Globus pallidus (tissue), 1 donor: ENCODE measurements around the gene RAB24.

Experiments
- DNase-seq: peaks from one replicate; pipeline ENCODE4 v3.0.0-alpha.2; 2015; ENCODE audit warnings: low spot score

The RAB24 gene

DNA sequence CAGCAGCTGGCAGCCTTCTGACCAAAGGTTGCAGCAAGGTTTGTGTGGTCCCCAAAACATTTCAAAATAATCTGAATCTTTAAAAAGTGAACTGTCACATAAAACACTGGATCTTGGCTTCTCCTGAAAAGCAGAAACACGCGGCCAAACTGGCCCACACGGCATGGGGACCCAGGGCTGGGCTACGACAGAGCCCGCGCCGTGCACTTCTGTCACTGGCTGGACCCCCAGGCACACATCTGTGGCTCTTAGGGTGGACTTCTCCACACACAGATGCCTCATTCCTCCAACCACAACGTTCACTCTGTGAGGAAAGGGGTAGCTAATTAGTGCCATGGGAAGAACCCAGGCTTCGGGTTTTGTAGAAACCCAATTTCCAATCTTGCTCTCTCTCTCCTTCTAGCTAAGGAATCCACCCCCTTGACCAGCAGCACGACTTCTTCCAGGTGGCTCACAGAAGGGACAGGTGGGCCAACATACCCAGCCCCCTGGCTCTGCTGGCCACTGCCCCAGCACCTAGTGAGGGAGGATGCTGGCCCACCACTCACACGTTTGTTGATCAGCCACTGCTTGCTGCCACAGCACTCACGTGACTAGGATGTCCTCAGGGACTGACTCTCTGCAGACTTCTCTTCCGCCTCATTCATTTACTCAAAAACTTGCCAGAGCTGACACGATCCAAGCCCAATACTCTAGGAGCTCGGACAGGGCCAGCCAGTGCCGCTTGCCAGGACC lies 30.1 kb upstream of the RAB24 start:
- no peak for DNase-seq

DNA sequence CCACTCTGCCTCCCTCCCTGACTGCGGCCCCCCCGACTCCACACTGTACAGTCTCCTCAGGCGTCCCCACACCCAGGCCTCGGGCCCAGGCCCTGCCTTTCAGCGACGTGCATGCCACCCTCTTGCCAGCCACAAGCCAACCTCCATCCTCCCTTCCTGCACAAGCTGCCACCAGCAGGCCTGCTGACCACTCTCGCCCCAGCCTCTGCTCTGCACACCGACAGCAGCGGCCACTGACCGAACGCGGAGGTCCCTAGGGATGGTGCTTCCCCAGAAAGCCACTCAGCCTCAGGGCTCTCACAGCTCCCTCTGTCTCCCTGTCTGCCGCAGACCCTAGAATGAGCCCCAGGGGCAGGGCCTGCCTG lies 29.4 kb upstream of the RAB24 start:
- no peak for DNase-seq

DNA sequence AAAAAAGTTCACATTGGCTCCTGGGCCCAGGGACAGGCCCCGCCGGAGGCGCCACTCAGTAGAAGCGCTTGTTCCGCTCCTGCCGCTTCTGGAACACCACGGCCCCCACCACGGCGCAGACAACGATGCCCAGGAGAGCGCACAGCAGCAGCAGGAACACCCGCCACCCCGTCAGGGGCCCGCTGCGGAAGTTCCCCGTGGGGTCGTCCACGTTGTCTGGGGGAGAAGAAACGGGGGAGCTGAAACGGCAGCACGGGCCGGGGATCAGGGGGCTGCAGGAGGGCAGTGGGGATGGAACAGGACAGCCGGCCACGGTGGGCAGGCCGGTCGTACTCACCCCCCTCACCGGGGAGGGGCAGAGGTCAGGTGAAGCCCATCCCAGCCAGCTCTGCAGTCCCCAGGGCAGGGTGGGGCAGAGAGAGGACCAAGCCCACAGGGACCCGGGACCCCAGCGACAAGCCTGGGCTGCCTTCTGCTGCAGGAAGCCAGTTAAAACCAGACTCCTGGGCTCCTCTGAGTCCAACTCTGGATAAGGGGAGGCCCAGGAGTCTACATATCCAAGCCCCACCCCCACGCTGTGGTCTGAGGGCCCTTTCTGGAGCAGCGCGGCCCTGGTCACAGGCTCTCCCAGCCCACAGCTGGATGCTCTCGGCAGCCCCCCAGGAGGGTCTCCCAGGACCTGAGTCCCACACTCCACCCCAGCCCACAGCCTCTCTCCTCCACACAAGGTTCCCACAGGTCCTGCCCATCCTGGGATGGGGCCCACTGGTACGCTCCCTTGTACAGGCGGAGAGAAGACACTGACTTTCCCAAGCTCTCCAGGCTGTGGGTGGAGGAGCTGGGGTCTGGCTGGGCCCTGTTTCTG lies 28.7 kb upstream of the RAB24 start:
- DNase-seq, result no peak

DNA sequence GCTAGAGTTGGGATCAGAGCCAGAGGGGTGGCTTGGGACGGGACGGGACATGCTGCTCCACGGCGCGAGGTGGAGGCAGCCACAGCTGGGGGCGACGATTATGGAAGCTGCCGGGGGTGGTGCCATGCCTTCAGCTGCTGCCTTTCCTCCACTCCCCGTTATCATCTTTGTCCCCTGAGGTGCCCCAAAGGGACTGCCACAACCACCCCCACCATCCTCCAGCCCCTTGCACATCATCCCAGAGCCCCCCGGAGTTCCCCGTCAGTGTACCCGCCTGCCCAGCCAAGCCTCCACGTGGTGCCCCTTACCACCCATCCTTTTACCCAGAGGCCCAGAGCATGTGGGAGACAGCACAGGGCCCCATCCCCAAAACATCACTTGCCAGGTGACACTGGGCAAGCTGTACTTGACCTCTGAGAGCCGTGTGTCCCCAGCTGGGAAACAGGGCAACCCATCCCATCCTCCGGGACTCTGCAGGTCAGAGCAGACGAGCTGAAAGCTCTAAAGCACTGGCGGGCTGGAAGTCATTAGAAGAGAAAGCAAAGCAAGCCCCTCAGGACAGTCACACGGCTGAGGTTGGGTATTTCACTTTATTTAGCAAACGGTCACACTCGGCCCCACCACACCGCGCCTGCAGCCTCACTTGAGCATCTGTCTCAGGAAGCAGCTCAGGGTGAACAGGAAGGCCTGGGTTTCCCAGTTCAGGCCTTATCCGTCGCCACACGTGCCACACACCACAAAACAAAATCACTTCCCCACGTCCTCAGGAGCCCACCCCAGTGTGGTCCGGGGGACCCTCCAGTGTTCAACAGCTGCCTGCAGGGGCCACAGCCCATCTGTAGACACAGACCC lies 27.7 kb upstream of the RAB24 start:
- DNase-seq, result no peak

DNA sequence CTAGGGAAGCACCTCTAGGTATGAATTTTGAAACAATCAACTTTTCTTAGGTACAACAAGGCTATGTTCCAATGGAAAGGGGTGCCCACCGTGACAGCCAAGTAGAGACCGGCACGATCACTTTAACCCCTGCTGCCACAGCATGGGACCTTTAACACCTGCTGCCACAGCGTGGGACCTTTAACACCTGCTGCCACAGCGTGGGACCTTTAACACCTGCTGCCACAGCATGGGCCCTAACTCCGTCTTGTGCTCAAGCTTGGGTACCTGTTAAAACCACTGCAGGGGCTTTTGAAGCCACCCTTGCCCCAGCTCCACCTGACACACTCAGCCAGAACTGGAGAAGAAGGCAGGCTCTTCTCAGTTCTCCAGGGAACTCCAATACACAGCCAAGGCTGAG lies 26.4 kb upstream of the RAB24 start:
- DNase-seq, result no peak

DNA sequence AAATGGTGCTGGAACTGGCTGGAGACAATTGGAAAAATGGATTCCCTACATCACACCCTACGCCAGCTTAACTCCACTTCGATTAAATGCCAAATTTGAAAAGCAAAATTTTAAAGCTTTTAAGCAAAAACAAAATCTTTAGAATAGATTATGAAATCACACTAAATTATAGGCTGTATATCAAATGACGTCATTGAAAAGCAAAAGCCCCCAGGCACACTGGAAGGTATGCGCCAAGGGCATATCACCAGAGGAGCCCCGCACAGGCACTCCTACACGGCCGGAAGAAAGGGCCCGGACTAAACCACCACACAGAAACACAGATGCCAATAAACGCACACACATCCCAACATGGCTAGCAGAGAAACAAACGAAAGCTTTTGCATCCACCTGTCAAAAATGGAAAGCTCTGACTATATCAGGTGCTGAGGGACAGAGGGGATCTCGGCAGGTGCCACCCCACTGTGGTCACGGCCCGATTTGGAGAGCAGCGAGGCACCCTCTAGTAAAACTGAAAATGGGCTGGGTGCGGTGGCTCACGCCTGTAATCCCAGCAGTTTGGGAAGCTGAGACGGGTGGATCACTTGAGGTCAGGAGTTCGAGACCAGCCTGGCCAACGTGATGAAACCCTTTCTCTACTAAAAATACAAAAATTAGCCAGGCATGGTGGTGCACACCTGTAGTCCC lies 25.2 kb upstream of the RAB24 start:
- no peak for DNase-seq

DNA sequence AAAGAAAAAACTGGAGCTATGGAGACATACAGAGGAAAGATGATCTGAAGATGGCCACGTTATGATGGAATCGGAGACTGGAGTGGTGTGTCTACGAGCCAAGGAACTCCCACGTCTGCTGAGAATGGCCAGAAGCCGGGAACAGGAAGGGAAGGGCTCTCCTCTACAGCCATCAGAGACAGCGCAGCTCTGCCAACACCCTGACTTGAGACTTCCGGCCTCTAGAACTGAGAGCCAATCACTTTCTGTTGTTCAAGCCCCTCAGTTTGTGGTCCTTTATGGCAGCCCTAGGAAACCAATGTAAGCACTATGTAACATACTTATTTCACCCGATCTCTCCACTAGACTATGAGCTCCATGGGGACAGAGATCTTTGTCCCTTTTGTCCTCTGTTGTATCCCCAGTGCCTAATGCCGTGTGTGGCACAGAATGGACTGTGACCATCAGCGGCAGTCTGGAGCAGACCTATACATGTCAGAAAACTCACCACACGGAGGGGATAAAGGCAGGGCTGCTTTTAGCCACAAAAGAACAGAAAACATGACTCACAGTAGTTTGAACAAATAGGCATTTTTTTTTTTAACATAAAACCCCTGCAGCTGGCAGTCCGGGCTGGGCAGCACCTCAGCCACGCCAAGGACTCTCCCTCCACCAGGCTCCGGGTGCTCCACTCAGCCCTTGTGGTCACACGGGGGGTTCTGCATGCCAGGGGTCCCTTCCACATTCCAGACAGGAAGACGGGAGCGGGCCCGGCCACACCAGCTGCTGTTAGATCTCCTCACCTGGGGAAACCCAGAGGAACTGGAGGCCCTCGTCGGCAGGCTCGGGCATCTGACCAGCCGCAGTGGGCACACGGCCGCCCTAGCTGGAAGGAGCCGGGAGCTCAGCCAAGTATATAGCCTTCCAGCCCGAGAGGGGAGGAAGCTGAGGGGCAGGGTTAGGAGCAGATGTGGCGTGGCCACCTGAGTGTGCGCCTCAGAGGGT lies 24.3 kb upstream of the RAB24 start:
- DNase-seq, result no peak

DNA sequence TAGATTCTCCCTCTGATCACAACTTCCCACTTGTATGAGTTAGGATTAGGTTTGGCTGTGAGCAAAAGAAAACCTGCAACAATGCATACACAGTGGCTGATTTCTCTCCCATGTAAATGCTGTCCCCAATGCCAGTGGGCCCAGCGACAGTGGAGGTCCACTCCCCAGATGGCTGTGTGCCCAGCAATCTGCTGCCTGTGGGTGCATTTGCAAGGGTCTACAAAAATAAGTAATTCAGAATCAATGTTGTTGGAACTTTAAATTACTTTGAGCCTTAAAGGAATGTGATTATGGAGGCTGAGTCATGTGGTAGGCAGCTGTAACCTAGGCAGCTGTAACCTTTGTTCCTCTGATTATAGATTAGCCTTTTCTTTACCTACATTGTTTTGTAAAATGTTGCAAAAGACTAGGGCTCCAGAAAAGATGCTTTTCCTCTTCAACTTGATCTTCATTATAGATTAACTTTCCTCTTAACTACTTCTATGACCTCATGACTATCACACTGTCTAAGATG lies 22.4 kb upstream of the RAB24 start:
- DNase-seq, result no peak

DNA sequence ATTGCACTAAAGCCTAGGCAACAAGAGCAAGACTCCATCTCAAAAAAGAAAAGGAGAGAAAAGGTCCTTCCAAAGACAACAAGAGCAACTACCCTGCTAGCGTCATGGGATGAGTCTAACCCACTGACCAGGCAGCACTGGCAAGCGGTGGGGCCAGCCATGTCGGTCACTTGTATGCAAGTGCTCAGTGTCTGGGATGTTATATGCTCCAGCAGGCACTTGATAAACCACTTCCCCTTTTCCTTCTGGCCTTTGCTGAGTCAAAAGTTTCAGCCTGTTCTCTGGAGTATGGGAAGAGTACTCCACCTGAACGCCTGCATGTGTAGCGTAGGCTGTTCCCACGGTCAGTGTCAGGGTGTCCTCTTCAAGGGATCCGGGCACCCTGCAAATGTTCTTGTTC lies 17.4 kb upstream of the RAB24 start:
- DNase-seq, result peak; percentile 31

DNA sequence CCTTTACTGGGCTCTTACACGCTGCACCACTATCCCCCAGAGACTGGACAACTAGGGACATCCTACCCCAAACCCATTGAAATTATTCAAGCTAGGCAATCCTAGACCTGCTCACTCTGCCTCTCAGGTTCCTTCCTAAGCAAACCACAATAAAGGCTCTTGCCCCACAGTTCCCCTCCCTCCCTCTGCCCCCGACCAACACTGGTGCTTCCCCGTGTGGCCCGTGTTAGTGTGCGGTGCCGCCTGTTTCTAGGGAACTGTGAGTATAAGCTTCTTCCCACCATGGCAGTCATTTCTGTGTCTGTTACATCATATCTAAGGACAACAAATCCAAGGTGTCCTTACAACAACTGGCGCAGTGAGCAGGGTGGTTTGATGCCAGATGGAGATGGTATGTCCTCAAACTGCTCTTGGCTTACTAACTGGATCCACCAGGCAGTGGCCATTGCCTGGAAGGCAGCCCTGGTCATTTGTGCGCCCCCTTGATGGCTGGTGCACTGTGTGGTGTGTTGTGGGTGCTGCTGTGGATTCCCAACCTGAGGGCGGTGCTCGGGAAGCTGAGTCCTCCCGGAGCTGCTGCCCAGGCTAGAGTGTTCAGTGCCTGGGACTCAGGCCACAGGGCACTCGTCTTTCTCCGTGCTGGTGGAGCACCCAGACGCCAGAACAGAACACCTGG lies 16.5 kb upstream of the RAB24 start:
- DNase-seq, result no peak

DNA sequence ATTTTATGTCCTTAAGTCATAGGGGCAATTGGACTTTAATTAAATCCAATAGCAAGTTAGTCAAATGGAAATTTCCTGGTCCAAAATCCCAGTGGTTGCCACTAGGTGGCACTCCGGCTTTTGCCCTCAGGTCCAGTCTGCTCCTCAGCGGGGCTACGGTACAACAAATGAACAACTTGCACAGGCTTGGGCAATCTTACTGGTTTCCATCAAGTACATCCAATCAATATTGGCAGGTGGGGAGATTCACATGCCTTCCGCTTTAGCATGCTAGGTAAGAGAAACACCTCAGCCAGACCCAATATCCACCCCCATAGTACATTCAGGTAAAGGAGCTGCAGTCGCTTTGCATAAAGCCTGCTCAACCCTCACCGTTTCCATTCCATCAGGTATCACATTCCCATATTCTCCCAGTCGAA lies 14.4 kb upstream of the RAB24 start:
- DNase-seq, result peak; percentile 56

DNA sequence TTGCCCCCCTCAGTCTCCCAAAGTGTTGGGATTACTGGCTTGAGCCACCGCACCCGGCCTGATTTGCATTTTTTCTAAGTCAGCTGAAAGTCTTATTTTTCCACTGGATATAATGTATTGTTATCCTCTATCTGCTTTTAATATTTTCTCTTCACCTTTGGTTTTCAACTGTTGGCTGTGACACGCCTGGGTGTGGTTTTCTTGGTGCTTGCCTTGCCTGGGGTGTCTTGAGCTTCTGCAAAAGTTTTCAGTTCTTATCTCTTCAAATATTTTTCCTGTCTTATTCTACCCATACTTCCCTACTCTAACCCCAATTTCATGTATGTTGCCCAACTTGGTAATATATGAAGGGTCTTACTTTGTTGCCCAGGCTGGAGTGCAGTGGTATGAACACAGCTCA lies 12.5 kb upstream of the RAB24 start:
- no peak for DNase-seq

DNA sequence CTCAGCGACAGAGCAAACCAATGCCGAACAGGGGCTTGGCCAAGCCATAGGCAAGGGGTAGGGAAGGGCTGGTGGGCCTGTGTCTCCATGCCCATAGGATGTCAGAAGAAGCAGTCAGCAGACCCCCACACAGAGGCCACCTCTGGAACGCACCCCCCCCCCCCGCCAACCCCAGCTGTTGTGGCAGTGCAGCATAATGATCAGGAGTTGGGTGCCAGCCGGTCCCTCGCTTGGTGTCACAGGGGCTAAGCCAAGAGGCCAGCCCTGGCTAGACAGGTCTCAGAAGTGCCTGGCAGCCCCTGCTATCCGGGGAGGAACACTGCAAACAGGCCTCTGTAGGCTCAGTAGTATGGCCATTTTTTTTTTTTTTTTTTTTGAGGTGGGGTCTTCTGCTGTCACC lies 11.9 kb upstream of the RAB24 start:
- no peak for DNase-seq

DNA sequence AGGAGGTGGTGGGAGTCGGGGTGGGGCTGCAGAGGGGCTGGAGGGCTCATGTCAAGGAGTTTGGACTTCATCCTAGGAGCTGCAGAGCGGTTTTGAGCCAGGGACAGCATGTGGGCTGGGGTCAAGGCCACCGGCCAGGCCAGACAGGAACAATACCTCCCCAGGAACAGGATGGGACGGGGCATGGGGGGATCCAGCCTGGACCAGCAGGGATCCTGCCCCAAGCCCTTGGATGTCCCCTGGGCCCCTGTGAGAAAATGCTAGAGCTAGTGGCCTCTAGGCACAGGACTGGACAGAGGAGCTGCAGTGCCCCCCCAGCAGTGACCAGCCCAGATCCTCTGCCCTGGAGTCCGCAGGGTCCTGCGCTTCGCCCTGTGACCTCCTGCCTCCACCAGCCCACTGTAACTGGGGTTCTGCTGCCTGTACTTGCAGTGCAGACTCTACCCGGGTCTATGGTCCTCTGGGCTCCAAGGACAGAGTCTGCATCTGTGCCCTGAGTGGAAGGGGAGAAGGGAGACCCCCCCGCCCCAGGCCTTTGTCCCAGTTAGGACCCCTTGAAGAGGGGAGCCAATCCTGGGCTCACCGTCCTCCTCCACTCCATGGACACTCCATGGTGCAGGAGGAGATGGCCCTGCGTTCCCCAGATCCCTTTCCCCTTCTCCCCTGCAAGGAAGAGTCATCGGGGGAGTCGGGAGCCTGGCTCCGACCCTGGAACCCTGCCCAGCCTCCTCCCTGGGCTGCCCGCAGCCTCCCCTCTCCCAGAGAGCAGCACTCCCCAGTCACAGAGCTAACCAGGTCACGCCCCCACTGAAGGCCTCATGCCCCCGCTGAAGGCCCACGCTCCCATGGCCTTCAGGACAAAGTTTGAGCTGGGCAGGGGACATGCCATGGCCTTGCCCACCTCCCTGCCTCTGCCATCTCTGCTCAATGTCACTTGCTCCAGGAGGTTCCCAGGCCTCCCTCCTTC lies 11.1 kb upstream of the RAB24 start:
- no peak for DNase-seq

DNA sequence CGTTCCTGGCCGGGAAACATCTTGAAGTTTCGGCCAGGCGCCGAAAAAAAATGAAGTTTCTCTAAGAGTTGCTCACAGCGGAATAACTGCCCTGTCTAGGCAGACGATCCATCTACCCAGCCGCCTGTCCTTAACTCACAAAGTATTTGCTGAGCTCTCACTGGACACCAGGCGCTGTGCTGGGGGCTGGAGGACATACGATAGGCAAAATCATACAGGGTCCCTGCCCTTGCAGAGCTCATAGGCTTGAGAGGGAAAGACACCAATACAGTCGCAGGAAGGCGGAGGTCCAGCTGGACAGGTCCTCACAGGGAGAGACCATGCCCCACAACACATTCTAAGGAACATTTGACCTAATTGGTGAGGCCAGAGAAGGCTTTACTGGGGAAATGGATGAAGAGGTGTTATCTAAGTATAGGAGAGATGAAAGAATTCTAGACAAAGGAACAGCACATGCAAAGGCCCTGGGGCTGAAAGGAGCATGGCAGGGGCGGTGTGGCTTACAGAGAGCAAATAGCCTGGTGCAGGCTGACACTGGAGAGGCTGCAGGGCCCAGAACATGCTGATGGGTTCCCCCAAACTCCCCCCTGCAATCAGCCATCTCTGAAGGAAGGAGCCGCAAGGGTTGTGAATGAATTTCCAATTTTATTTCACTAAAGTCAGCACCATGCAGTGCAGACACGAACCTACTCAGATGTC lies 10.2 kb upstream of the RAB24 start:
- no peak for DNase-seq

DNA sequence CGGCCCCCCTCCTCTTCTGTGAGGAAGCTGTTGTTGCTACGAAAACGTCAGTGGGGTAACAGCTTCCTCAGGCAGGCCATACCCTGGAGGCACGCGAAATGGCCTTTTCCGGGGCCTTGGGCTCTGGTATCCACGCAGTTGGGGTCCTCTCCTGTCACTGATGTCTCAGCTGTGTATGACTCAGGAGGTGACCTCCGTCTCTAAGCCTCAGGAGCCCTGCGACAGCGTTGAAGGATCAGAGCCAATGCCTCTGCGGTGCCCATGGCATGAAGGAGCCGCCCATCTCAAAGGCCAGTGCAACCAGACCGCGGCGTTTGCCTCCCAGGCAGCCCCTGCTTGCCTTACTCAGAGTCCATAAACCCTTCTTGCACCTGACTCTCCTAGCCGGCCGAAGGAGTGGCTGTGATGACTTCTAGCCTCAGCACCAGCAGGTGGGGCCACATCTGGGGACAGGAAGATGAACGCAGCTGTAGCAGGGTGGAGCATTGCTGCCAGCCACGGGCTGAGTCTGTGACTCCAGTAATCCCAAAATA lies 9.2 kb upstream of the RAB24 start:
- DNase-seq, result no peak

DNA sequence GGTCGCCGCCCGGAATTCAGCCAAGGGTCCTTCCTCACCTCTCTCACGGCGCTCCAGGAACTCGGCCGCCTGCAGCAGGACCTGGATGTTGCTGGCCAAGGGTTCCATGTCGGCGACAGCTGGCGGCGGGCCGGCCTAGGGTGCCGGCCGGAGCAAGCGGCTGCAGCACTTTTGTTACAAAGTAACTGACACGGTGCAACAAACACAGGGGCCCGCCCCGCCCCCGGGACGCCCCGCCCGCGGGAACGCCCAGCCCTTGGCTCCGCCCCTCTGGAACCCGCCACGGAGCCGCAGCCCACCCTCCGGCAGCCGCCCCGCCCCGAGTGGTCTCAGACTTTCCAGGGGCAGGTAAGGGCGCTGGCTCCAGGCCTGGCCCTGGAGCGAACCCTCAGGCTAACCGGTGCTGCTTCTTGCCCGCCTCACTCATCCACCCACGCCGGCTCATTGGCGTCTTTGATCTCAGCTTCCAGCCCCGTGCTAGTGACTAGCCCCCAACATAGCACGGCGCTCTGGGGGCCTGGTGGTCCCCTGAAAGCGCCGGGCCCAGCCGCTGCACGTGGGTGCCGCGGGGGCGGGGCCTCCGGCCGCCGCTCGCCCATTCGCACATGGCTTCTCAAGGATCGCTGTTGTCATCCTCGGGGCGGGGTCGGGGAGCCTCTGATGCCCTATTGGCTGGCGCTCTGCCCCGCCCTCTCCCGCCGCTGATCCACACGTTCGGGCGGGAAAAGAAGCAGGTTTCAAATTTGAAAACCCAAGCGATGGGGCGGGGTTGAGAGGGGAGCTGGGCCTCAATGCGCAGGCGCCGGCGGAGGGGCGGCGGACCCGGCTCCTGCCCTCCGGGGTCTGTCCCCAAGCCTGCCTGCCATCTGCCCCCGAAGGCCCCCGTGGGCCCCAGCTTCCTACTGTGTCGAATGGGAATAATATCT lies 8.5 kb upstream of the RAB24 start, which contains the start of gene MXD3:
MXD3 (minus strand) TSS at position 176 of the 926 bp plus-strand sequence; CDS start at position 108, 68 bp downstream.
- DNase-seq, result peak; percentile 90
